ENCODE data around the gene ARHGEF16.

Gene ARHGEF16

GRCh38 chr1:3459051-3459908, 4.8 kb downstream of the ARHGEF16 start:
- no peak overlapping the region for H2AFZ ChIP-seq (ENCODE audit: low read depth, low read length)
- no peaks in the 10 kb centered on the region for H3K9me3 ChIP-seq (ENCODE audit: low read length)
- H3K4me1 ChIP-seq (ENCODE audit: insufficient read depth, low read length): peaks cover 33% of the 10 kb centered on the region
- no peak overlapping the region for H3K4me3 ChIP-seq (ENCODE audit: low read length)
- no peaks in the 10 kb centered on the region for H3K27me3 ChIP-seq (ENCODE audit: insufficient read depth, low read length)
- H3K36me3 ChIP-seq (ENCODE audit: insufficient read depth, low read length): no peaks in the 10 kb centered on the region

GRCh38 chr1:3459940-3460671, 5.6 kb downstream of the ARHGEF16 start:
- H3K36me3 ChIP-seq (ENCODE audit: insufficient read depth, low read length): no peaks in the 10 kb centered on the region
- H2AFZ ChIP-seq (ENCODE audit: low read depth, low read length): no peak overlapping the region

DNA sequence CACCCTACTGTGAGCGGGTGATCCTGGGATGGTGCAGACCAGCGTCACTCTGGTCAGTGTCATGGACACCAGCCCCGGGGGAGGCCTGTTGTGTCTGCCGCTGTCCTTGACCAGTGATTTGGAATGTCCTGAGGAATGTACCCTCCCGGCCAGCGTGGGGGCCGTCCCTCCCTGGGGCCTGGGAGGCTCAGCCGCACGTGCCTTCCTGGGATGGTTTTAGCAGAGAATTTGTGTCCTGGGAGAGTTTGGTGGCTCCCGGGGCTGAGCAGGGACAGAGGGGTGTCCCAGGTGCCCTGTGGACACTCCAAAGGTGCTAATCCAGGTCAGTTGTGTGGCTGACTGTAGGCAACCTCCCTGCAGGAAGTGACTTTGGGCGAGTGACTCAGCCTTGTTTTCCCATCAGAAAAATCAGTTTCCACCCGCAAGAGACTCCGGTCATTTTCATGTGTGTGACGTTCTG, 6.2 kb downstream of the ARHGEF16 start:
- no peaks in the 10 kb centered on the region for H3K27me3 ChIP-seq (ENCODE audit: insufficient read depth, low read length)
- no peak overlapping the region for H3K4me3 ChIP-seq (ENCODE audit: low read length)
- H2AFZ ChIP-seq (ENCODE audit: low read depth, low read length): no peak overlapping the region

More at GRCh38 chr1:3459940-3460671, 5.6 kb downstream of the ARHGEF16 start:
- Histone ChIP-seq H3K27me3 (ENCODE audit: insufficient read depth, low read length) (no peaks in the 10 kb centered on the region), H3K9me3 (ENCODE audit: low read length) (no peaks in the 10 kb centered on the region), H3K4me3 (ENCODE audit: low read length) (no peak overlapping the region), H3K4me1 (ENCODE audit: insufficient read depth, low read length) (peaks cover 28% of the 10 kb centered on the region)

GRCh38 chr1:3461238-3461933, 6.9 kb downstream of the ARHGEF16 start:
- no peaks in the 10 kb centered on the region for H3K36me3 ChIP-seq (ENCODE audit: insufficient read depth, low read length)
- H3K4me1 ChIP-seq (ENCODE audit: insufficient read depth, low read length): peaks cover 25% of the 10 kb centered on the region
- no peaks in the 10 kb centered on the region for H3K9me3 ChIP-seq (ENCODE audit: low read length)
- H3K4me3 ChIP-seq (ENCODE audit: low read length): no peak overlapping the region
- no peaks in the 10 kb centered on the region for H3K27me3 ChIP-seq (ENCODE audit: insufficient read depth, low read length)
- H2AFZ ChIP-seq (ENCODE audit: low read depth, low read length): no peak overlapping the region

More for the DNA sequence above, 6.2 kb downstream of the ARHGEF16 start:
- Histone ChIP-seq H3K9me3 (ENCODE audit: low read length) (no peaks in the 10 kb centered on the region), H3K36me3 (ENCODE audit: insufficient read depth, low read length) (no peaks in the 10 kb centered on the region), H3K4me1 (ENCODE audit: insufficient read depth, low read length) (peaks cover 25% of the 10 kb centered on the region)

GRCh38 chr1:3461934-3462275, 7.4 kb downstream of the ARHGEF16 start:
- H2AFZ ChIP-seq (ENCODE audit: low read depth, low read length): no peak overlapping the region
- peaks cover 24% of the 10 kb centered on the region for H3K4me1 ChIP-seq (ENCODE audit: insufficient read depth, low read length)
- H3K27me3 ChIP-seq (ENCODE audit: insufficient read depth, low read length): no peaks in the 10 kb centered on the region
- H3K9me3 ChIP-seq (ENCODE audit: low read length): no peaks in the 10 kb centered on the region
- H3K4me3 ChIP-seq (ENCODE audit: low read length): no peak overlapping the region
- H3K36me3 ChIP-seq (ENCODE audit: insufficient read depth, low read length): no peaks in the 10 kb centered on the region

- Histone ChIP-seq H3K9me3 (ENCODE audit: low read length) (no peaks in the 10 kb centered on the region), H2AFZ (ENCODE audit: low read depth, low read length) (no peak overlapping the region), H3K27me3 (ENCODE audit: insufficient read depth, low read length) (no peaks in the 10 kb centered on the region), H3K4me3 (ENCODE audit: low read length) (no peak overlapping the region), H3K4me1 (ENCODE audit: insufficient read depth, low read length) (peaks cover 21% of the 10 kb centered on the region), H3K36me3 (ENCODE audit: insufficient read depth, low read length) (no peaks in the 10 kb centered on the region)
These were observed 8.0 kb downstream of the ARHGEF16 start for GRCh38 chr1:3462356-3463012.

- H3K4me3 ChIP-seq (ENCODE audit: low read length): no peak overlapping the region
- no peaks in the 10 kb centered on the region for H3K27me3 ChIP-seq (ENCODE audit: insufficient read depth, low read length)
- H3K36me3 ChIP-seq (ENCODE audit: insufficient read depth, low read length): no peaks in the 10 kb centered on the region
- no peak overlapping the region for H2AFZ ChIP-seq (ENCODE audit: low read depth, low read length)
- no peaks in the 10 kb centered on the region for H3K9me3 ChIP-seq (ENCODE audit: low read length)
- peaks cover 19% of the 10 kb centered on the region for H3K4me1 ChIP-seq (ENCODE audit: insufficient read depth, low read length)
These were observed 8.5 kb downstream of the ARHGEF16 start for GRCh38 chr1:3463013-3463385.

DNA sequence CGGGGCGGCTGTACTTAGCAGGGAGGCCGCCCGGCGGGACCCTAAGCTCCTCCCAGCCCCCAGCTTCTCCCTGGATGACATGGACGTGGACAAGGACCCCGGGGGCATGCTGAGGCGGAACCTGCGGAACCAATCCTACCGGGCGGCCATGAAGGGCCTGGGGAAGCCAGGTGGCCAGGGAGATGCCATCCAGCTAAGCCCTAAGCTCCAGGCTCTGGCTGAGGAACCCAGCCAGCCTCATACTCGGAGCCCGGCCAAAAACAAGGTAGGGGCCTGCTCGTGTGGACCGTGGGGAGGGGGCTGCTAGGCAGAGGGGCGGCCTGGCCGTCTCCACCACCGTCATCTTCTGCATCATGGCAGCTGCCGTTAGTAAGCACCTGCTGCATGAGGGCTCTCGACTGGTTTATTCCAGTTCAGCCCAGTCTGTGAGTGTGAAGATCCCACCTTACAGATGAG, 9.0 kb downstream of the ARHGEF16 start:
- Histone ChIP-seq H3K4me3 (ENCODE audit: low read length) (no peak overlapping the region), H3K36me3 (ENCODE audit: insufficient read depth, low read length) (no peaks in the 10 kb centered on the region), H3K4me1 (ENCODE audit: insufficient read depth, low read length) (peaks cover 14% of the 10 kb centered on the region), H2AFZ (ENCODE audit: low read depth, low read length) (no peak overlapping the region), H3K9me3 (ENCODE audit: low read length) (no peaks in the 10 kb centered on the region), H3K27me3 (ENCODE audit: insufficient read depth, low read length) (no peaks in the 10 kb centered on the region)

- Histone ChIP-seq H2AFZ (ENCODE audit: low read depth, low read length) (no peak overlapping the region), H3K27me3 (ENCODE audit: insufficient read depth, low read length) (no peaks in the 10 kb centered on the region), H3K4me1 (ENCODE audit: insufficient read depth, low read length) (peaks cover 12% of the 10 kb centered on the region), H3K36me3 (ENCODE audit: insufficient read depth, low read length) (no peaks in the 10 kb centered on the region), H3K9me3 (ENCODE audit: low read length) (no peaks in the 10 kb centered on the region), H3K4me3 (ENCODE audit: low read length) (no peak overlapping the region)
These were observed 9.6 kb downstream of the ARHGEF16 start for GRCh38 chr1:3463891-3464648.

DNA sequence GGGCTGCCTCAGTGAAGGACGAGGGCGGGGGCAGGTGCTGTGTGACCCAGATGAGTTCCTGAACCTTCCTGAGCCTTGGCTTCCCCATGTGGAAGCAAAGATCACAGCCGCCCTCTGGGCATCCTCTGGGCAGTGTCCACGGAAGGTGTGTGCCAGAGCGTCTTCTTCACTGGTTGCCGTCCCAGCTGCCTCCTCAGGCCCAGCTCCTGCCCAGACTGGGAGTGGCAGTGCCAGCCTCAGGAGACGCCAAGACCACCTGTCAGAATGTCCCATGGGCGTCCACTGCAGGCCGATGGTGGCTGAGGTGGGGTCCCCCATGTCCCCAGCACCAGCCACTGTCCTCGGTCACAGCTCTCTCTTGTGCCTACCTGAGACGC, 10.2 kb downstream of the ARHGEF16 start:
- Histone ChIP-seq H3K27me3 (ENCODE audit: insufficient read depth, low read length) (no peaks in the 10 kb centered on the region), H3K4me1 (ENCODE audit: insufficient read depth, low read length) (peaks cover 12% of the 10 kb centered on the region), H3K4me3 (ENCODE audit: low read length) (no peak overlapping the region), H3K9me3 (ENCODE audit: low read length) (no peaks in the 10 kb centered on the region), H2AFZ (ENCODE audit: low read depth, low read length) (no peak overlapping the region), H3K36me3 (ENCODE audit: insufficient read depth, low read length) (no peaks in the 10 kb centered on the region)

DNA sequence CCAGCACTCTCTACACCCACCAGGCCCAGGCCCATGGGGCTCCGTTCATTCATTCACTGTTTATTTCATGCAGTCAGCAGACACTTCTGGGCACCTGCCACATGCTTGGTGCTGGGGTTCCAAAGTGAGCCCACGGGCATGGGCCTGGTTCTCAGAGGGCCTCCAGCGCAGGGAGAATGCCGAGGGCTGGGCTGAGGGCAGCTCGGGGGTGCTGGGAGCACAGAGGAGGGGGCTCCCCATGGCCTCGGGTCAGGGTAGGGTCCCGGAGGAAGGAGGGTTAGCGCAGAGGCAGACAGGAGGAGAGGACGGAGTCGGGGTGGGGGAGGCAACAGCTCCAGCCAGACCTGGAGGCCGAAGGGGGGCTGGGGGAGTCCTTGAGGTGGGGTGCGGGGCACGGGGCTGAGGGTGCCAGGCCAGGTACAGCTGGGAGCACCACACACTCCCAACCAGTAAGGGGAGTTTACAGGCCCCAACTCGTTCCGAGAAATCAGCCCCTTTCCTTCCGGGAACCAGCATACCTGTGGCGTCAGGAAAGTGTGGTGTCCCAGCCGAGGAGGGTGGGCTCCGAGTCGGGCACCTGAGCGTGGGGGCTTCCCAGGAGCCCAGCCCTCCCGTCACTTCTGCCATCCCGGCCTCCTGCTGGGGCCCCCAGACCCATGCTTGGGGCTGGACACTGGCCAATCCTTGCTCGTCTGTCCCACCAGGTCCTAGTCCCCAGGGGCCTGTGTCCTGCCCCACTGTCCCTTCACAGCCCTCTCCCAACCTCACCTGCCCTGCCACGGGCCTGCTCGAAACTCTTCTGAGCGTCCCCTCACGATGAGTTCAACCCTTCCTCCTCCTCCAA, 10.8 kb downstream of the ARHGEF16 start:
- no peaks in the 10 kb centered on the region for H3K27me3 ChIP-seq (ENCODE audit: insufficient read depth, low read length)
- H3K36me3 ChIP-seq (ENCODE audit: insufficient read depth, low read length): no peaks in the 10 kb centered on the region
- no peak overlapping the region for H2AFZ ChIP-seq (ENCODE audit: low read depth, low read length)
- H3K4me3 ChIP-seq (ENCODE audit: low read length): no peak overlapping the region
- H3K4me1 ChIP-seq (ENCODE audit: insufficient read depth, low read length): peaks cover 9% of the 10 kb centered on the region
- no peaks in the 10 kb centered on the region for H3K9me3 ChIP-seq (ENCODE audit: low read length)

All from neuron (in vitro differentiated cells).